ENCODE measurements around the gene ITGB2.

ITGB2 gene

DNA sequence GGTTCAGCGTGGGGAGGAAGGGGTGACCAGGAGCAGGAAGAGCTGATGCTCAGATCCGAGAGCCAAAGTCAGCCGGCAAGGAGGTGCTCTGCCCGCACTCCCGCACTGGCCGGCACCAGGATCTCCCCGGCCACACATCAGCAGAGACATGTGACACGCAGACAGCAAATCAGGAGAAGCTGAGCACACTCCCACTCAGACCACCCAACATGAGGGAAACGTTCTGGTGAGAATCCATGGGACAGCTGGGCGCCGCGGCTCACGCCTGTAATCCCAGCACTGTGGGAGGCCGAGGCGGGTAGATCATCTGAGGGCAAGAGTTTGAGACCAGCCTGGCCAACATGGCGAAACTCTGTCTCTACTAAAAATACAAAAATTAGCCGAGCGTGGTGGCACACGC, 28.6 kb downstream of the ITGB2 start:
- H3K27ac ChIP-seq (ENCODE audit: low read depth, low read length), result no peak overlapping the region
- H3K4ac ChIP-seq (ENCODE audit: low read depth, low read length), result no peak overlapping the region
- no CpG with 5 or more reads among the region's 19 CpGs for WGBS (ENCODE audit: extremely low coverage, insufficient coverage, insufficient read length)
- peaks cover 6% of the 10 kb centered on the region for H3K9me3 ChIP-seq (ENCODE audit: insufficient read depth, low read depth, low read length)
- no peak for DNase-seq
- H2AFZ ChIP-seq (ENCODE audit: insufficient read depth, low read length, poor library complexity), result no peak overlapping the region
- no peak overlapping the region for H3K23ac ChIP-seq (ENCODE audit: low read length)
- H3K4me3 ChIP-seq (ENCODE audit: low read depth, low read length), result no peak overlapping the region
- no peaks in the 10 kb centered on the region for H3K79me2 ChIP-seq (ENCODE audit: control insufficient read depth, insufficient read depth, low read length, poor library complexity)
- H3K4me1 ChIP-seq (ENCODE audit: control insufficient read depth in 1 of 2, insufficient read depth in 2 of 2, low read length in 2 of 2), result no peaks in the 10 kb centered on the region
- H3K9ac ChIP-seq (ENCODE audit: low read length), result no peak overlapping the region
- no peak overlapping the region for H2BK5ac ChIP-seq (ENCODE audit: low read depth, low read length, poor library complexity)
- H3K18ac ChIP-seq (ENCODE audit: low read length), result no peak overlapping the region
- H3K79me1 ChIP-seq (ENCODE audit: low read length), result no peaks in the 10 kb centered on the region
- no peak overlapping the region for H3K4me2 ChIP-seq (ENCODE audit: low read length)
- H4K91ac ChIP-seq (ENCODE audit: low read depth, low read length), result no peak overlapping the region
- no peak overlapping the region for H4K12ac ChIP-seq (ENCODE audit: low read depth, low read length)
- H3K27me3 ChIP-seq (ENCODE audit: insufficient read depth, low read length), result no peaks in the 10 kb centered on the region
- H4K8ac ChIP-seq (ENCODE audit: low read depth, low read length), result no peak overlapping the region
- H3K36me3 ChIP-seq (ENCODE audit: control insufficient read depth in 1 of 2, insufficient read depth in 2 of 2, low read length in 2 of 2), result no peaks in the 10 kb centered on the region
- H2AK5ac ChIP-seq (ENCODE audit: low read length), result no peak overlapping the region
- H2BK120ac ChIP-seq (ENCODE audit: insufficient read depth, low read length, poor library complexity), result no peak overlapping the region
- H3K14ac ChIP-seq (ENCODE audit: low read length), result no peak overlapping the region
- H2BK12ac ChIP-seq (ENCODE audit: low read length), result no peak overlapping the region

DNA sequence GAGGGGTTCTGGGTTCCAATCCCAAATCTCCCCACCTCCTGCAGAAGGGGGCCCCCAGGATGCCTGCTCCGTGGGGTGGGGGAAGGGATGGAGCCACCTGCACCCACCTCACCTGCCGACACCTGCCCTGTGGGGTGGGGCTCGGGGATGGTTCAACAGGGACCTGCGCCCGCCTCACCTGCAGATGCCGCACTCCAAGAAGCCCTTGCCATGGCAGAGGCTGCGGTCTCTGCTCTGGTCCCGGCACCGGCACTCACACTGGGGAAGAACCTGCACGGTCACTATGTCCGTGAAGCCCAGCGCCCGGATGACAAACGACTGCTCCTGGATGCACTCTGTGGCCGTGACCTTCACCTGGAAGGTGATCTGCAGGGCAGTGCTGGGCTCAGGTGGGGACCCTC, 29.1 kb downstream of the ITGB2 start:
- H3K27ac ChIP-seq (ENCODE audit: low read depth, low read length), result no peak overlapping the region
- H3K9ac ChIP-seq (ENCODE audit: low read length), result no peak overlapping the region
- no peak overlapping the region for H3K4me3 ChIP-seq (ENCODE audit: low read depth, low read length)
- no peak overlapping the region for H3K18ac ChIP-seq (ENCODE audit: low read length)
- H2BK5ac ChIP-seq (ENCODE audit: low read depth, low read length, poor library complexity), result no peak overlapping the region
- H2AK5ac ChIP-seq (ENCODE audit: low read length), result no peak overlapping the region
- H2BK12ac ChIP-seq (ENCODE audit: low read length), result no peak overlapping the region
- H3K9me3 ChIP-seq (ENCODE audit: insufficient read depth, low read depth, low read length), result peaks cover 6% of the 10 kb centered on the region
- no peak overlapping the region for H4K91ac ChIP-seq (ENCODE audit: low read depth, low read length)
- no peak overlapping the region for H3K4me2 ChIP-seq (ENCODE audit: low read length)
- H3K79me2 ChIP-seq (ENCODE audit: control insufficient read depth, insufficient read depth, low read length, poor library complexity), result no peaks in the 10 kb centered on the region
- no peak overlapping the region for H2AFZ ChIP-seq (ENCODE audit: insufficient read depth, low read length, poor library complexity)
- no peak overlapping the region for H4K12ac ChIP-seq (ENCODE audit: low read depth, low read length)
- no peak overlapping the region for H4K8ac ChIP-seq (ENCODE audit: low read depth, low read length)
- no peaks in the 10 kb centered on the region for H3K27me3 ChIP-seq (ENCODE audit: insufficient read depth, low read length)
- H3K14ac ChIP-seq (ENCODE audit: low read length), result no peak overlapping the region
- no peak overlapping the region for H3K4ac ChIP-seq (ENCODE audit: low read depth, low read length)
- no peaks in the 10 kb centered on the region for H3K36me3 ChIP-seq (ENCODE audit: control insufficient read depth in 1 of 2, insufficient read depth in 2 of 2, low read length in 2 of 2)
- no peak for DNase-seq
- no peak overlapping the region for H2BK120ac ChIP-seq (ENCODE audit: insufficient read depth, low read length, poor library complexity)
- no peaks in the 10 kb centered on the region for H3K4me1 ChIP-seq (ENCODE audit: control insufficient read depth in 1 of 2, insufficient read depth in 2 of 2, low read length in 2 of 2)
- no peak overlapping the region for H3K23ac ChIP-seq (ENCODE audit: low read length)
- WGBS (ENCODE audit: extremely low coverage, insufficient coverage, insufficient read length), result no CpG with 5 or more reads among the region's 15 CpGs
- H3K79me1 ChIP-seq (ENCODE audit: low read length), result no peaks in the 10 kb centered on the region

DNA sequence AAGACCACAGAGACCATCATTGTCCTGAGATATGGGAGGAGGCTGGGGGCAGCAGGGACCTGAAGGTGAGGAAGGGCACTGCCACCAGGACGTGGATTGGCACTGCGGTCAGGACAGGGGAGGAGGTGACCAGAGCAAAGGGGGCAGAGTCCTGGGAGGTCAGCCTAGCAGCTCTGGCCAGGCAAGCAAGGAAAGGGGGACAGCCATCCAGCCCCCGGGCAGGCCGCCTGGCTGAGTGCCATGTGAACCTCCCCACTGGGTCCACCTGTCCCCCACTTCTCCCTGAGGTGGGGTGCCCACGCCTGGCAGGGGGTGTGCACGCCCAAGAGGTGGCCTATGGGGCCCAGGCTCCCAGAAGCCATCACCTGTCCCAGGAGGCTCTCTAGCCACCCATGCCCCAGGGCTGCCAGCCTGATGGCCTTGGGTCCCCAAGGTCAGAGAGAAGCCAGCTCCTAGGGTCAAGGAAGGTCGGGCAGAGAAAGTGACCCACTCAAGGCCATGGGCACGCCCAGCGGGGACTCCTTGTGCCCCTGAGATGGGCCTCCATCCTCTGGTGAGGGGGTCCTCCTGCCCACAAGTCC, 29.6 kb downstream of the ITGB2 start:
- no peak overlapping the region for H2BK120ac ChIP-seq (ENCODE audit: insufficient read depth, low read length, poor library complexity)
- no peak for DNase-seq
- no peak overlapping the region for H3K4ac ChIP-seq (ENCODE audit: low read depth, low read length)
- H4K91ac ChIP-seq (ENCODE audit: low read depth, low read length), result no peak overlapping the region
- H3K9ac ChIP-seq (ENCODE audit: low read length), result no peak overlapping the region
- H3K36me3 ChIP-seq (ENCODE audit: control insufficient read depth in 1 of 2, insufficient read depth in 2 of 2, low read length in 2 of 2), result no peaks in the 10 kb centered on the region
- H3K4me2 ChIP-seq (ENCODE audit: low read length), result no peak overlapping the region
- no peak overlapping the region for H3K23ac ChIP-seq (ENCODE audit: low read length)
- no peak overlapping the region for H2BK12ac ChIP-seq (ENCODE audit: low read length)
- H3K4me3 ChIP-seq (ENCODE audit: low read depth, low read length), result no peak overlapping the region
- H2AFZ ChIP-seq (ENCODE audit: insufficient read depth, low read length, poor library complexity), result no peak overlapping the region
- no peaks in the 10 kb centered on the region for H3K79me2 ChIP-seq (ENCODE audit: control insufficient read depth, insufficient read depth, low read length, poor library complexity)
- no CpG with 5 or more reads among the region's 9 CpGs for WGBS (ENCODE audit: extremely low coverage, insufficient coverage, insufficient read length)
- no peak overlapping the region for H2BK5ac ChIP-seq (ENCODE audit: low read depth, low read length, poor library complexity)
- no peak overlapping the region for H3K27ac ChIP-seq (ENCODE audit: low read depth, low read length)
- H3K27me3 ChIP-seq (ENCODE audit: insufficient read depth, low read length), result no peaks in the 10 kb centered on the region
- H4K8ac ChIP-seq (ENCODE audit: low read depth, low read length), result no peak overlapping the region
- H2AK5ac ChIP-seq (ENCODE audit: low read length), result no peak overlapping the region
- H4K12ac ChIP-seq (ENCODE audit: low read depth, low read length), result no peak overlapping the region
- H3K18ac ChIP-seq (ENCODE audit: low read length), result no peak overlapping the region
- no peaks in the 10 kb centered on the region for H3K79me1 ChIP-seq (ENCODE audit: low read length)
- H3K4me1 ChIP-seq (ENCODE audit: control insufficient read depth in 1 of 2, insufficient read depth in 2 of 2, low read length in 2 of 2), result no peaks in the 10 kb centered on the region
- H3K14ac ChIP-seq (ENCODE audit: low read length), result no peak overlapping the region
- peaks cover 6% of the 10 kb centered on the region for H3K9me3 ChIP-seq (ENCODE audit: insufficient read depth, low read depth, low read length)

DNA sequence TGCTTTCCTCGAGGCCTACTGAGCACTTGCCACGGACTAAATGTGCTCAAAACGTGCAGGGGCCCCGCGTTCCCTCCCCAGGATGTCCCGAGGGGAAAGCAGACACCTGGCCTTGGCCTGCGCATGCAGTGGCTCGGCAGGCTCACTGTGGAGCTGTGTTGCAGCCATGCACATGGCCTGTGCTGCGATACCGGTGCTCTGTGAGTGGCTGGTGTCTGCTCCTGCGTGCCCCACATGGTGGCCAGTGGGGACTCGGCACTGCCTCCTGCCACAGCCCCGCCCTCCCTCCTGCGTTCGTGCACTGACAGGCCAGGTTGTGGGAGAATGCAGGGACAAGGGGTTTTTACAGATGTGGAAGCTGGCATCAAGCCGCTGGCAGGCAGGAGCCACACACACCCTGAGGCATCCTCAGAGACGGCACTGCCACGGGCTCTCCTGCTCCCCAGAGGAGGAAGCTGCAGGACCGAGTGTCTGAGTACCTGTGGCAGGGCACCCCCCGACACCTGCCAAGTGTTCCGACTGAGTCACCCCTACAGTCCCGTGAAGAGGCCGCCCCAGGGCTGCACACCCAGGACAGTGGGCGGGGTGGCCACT, 30.3 kb downstream of the ITGB2 start:
- Histone ChIP-seq H3K4me2 (ENCODE audit: low read length) (no peak overlapping the region), H2BK12ac (ENCODE audit: low read length) (no peak overlapping the region), H3K4ac (ENCODE audit: low read depth, low read length) (no peak overlapping the region), H3K4me1 (ENCODE audit: control insufficient read depth in 1 of 2, insufficient read depth in 2 of 2, low read length in 2 of 2) (no peaks in the 10 kb centered on the region), H2BK5ac (ENCODE audit: low read depth, low read length, poor library complexity) (no peak overlapping the region), H3K9me3 (ENCODE audit: insufficient read depth, low read depth, low read length) (peaks cover 6% of the 10 kb centered on the region), H3K9ac (ENCODE audit: low read length) (no peak overlapping the region), H3K79me2 (ENCODE audit: control insufficient read depth, insufficient read depth, low read length, poor library complexity) (no peaks in the 10 kb centered on the region), H3K23ac (ENCODE audit: low read length) (no peak overlapping the region), H2AFZ (ENCODE audit: insufficient read depth, low read length, poor library complexity) (no peak overlapping the region), H2AK5ac (ENCODE audit: low read length) (no peak overlapping the region), H2BK120ac (ENCODE audit: insufficient read depth, low read length, poor library complexity) (no peak overlapping the region), H3K4me3 (ENCODE audit: low read depth, low read length) (no peak overlapping the region), H4K91ac (ENCODE audit: low read depth, low read length) (no peak overlapping the region), H3K27ac (ENCODE audit: low read depth, low read length) (no peak overlapping the region), H4K8ac (ENCODE audit: low read depth, low read length) (no peak overlapping the region), H3K36me3 (ENCODE audit: control insufficient read depth in 1 of 2, insufficient read depth in 2 of 2, low read length in 2 of 2) (no peaks in the 10 kb centered on the region), H3K18ac (ENCODE audit: low read length) (no peak overlapping the region), H3K79me1 (ENCODE audit: low read length) (no peaks in the 10 kb centered on the region), H3K14ac (ENCODE audit: low read length) (no peak overlapping the region), H3K27me3 (ENCODE audit: insufficient read depth, low read length) (no peaks in the 10 kb centered on the region), H4K12ac (ENCODE audit: low read depth, low read length) (no peak overlapping the region)
- DNase-seq, result no peak
- WGBS (ENCODE audit: extremely low coverage, insufficient coverage, insufficient read length), result no CpG with 5 or more reads among the region's 24 CpGs
